Peyer's patch (tissue), 4 donors: ENCODE data around the gene BIRC6.

Source experiments
- POLR2A ChIP-seq, 2 donors: fragments of 450-650 bp; IDR thresholded peaks; one replicate each; pipeline ENCODE4 v1.5.1; 2017; ENCODE audit warnings: antibody characterized with exemption in 2 of 2, mild to moderate bottlenecking in 2 of 2, moderate library complexity in 2 of 2
- TF ChIP-seq, protein P1 (sequence below), 6 experiments: fragments of 450-650 bp in 4 of 6; fragments of 200-600 bp in 2 of 6; sonication (generic) in 1 of 6; IDR thresholded peaks; one replicate each; pipeline ENCODE4 v1.5.1; 2017 to 2019; ENCODE audit warnings: antibody characterized with exemption in 6 of 6, mild to moderate bottlenecking in 3 of 6, moderate library complexity in 1 of 6

DNA sequence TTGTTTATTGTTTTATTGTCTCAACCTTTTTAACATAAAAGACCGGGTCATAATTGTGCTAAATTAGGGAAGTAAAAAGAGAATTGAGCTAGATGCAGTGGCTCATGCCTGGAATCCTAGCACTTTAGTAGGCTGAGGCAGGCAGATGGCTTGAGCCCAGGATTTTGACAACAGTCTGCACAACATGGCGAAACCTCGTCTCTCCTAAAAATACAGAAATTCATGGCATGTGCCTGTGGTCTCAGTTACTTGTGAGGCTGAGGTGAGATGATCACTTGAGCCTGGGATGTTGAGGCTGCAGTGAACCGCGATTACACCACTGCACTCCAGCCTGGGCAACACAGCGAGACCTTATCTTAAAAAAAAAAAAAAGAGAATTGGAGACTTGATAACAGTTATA is 166.9 kb downstream of the BIRC6 start:
- TF ChIP-seq, protein P1, sequence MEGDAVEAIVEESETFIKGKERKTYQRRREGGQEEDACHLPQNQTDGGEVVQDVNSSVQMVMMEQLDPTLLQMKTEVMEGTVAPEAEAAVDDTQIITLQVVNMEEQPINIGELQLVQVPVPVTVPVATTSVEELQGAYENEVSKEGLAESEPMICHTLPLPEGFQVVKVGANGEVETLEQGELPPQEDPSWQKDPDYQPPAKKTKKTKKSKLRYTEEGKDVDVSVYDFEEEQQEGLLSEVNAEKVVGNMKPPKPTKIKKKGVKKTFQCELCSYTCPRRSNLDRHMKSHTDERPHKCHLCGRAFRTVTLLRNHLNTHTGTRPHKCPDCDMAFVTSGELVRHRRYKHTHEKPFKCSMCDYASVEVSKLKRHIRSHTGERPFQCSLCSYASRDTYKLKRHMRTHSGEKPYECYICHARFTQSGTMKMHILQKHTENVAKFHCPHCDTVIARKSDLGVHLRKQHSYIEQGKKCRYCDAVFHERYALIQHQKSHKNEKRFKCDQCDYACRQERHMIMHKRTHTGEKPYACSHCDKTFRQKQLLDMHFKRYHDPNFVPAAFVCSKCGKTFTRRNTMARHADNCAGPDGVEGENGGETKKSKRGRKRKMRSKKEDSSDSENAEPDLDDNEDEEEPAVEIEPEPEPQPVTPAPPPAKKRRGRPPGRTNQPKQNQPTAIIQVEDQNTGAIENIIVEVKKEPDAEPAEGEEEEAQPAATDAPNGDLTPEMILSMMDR (IDR thresholded peaks at IDR 0.05) = no peak
- TF ChIP-seq POLR2A (IDR thresholded peaks at IDR 0.05) = no peak
